Neutrophil (primary cell): Measurements from ENCODE around the gene PTPRN2.
A peak's percentile ranks its signal among the peaks of the same experiment; 100 is the strongest.

Experiments used
- H3K27ac ChIP-seq: fragments of 200-600 bp; sonication (generic); 2 replicates; pipeline ENCODE4 v1.5.1; 2016; ENCODE audit warnings: mild to moderate bottlenecking, moderate library complexity
- H3K27me3 ChIP-seq: fragments of 200-600 bp; sonication (generic); 2 replicates; pipeline ENCODE4 v1.6.0; 2016; ENCODE audit warnings: mild to moderate bottlenecking
- H3K36me3 ChIP-seq: fragments of 200-600 bp; sonication (generic); 2 replicates; pipeline ENCODE4 v1.5.1; 2017
- H3K4me1 ChIP-seq, 2 experiments: fragments of 200-600 bp in 1 of 2; sonication (generic) in 1 of 2; 1 replicate in 1 of 2; 2 replicates in 1 of 2; pipeline versions ENCODE4 v1.5.1 to v1.6.1; 2013 to 2016; ENCODE audit warnings: low read depth in 1 of 2, low read length in 1 of 2, mild to moderate bottlenecking in 1 of 2, moderate library complexity in 1 of 2; ENCODE audit not compliant: control insufficient read depth in 1 of 2, insufficient read depth in 1 of 2
- H3K4me3 ChIP-seq, 2 experiments: fragments of 200-600 bp in 1 of 2; sonication (generic) in 1 of 2; 1 replicate in 1 of 2; 2 replicates in 1 of 2; pipeline ENCODE4 v1.5.1; 2013 to 2016; ENCODE audit warnings: low read depth in 1 of 2, low read length in 1 of 2, mild to moderate bottlenecking in 1 of 2, moderate library complexity in 1 of 2
- H3K9me3 ChIP-seq: fragments of 200-600 bp; sonication (generic); 2 replicates; pipeline ENCODE4 v1.5.1; 2016
- CTCF ChIP-seq: fragments of 200-600 bp; sonication (generic); IDR thresholded peaks from 2 replicates; pipeline ENCODE4 v1.5.1; 2016; ENCODE audit warnings: antibody characterized with exemption

Gene PTPRN2

GRCh38 chr7:157853789-157854065 is 733.9 kb downstream of the PTPRN2 start:
- Histone ChIP-seq H3K4me3 (peak overlapping the region; percentile 63 to 70), H3K4me1 (peaks cover 55 to 57% of the 10 kb centered on the region in 2 experiments), H3K9me3 (no peaks in the 10 kb centered on the region), H3K27ac (peak overlapping the region; percentile 94), H3K27me3 (peaks cover 5% of the 10 kb centered on the region), H3K36me3 (peaks cover 14% of the 10 kb centered on the region)
- TF ChIP-seq CTCF = no peak

GRCh38 chr7:157853076-157853788 is 734.4 kb downstream of the PTPRN2 start:
- Histone ChIP-seq H3K27me3 (peaks cover 9% of the 10 kb centered on the region), H3K4me1 (peaks cover 55 to 57% of the 10 kb centered on the region in 2 experiments), H3K9me3 (no peaks in the 10 kb centered on the region), H3K36me3 (peaks cover 14% of the 10 kb centered on the region), H3K27ac (peak overlapping the region; percentile 94), H3K4me3 (peak overlapping the region in 1 of 2 experiments; percentile 63)
- TF ChIP-seq CTCF = no peak

GRCh38 chr7:157851501-157852067 is 736.0 kb downstream of the PTPRN2 start:
- peak overlapping the region; percentile 20 to 28 for H3K4me3 ChIP-seq
- no peak for TF ChIP-seq CTCF
- peaks cover 55 to 57% of the 10 kb centered on the region in 2 experiments for H3K4me1 ChIP-seq
- peak overlapping the region; percentile 86 for H3K27ac ChIP-seq
- peaks cover 9% of the 10 kb centered on the region for H3K27me3 ChIP-seq
- no peaks in the 10 kb centered on the region for H3K9me3 ChIP-seq
- H3K36me3 ChIP-seq = peaks cover under 1% of the 10 kb centered on the region

GRCh38 chr7:157850481-157851444 is 736.9 kb downstream of the PTPRN2 start:
- TF ChIP-seq CTCF = no peak
- no peaks in the 10 kb centered on the region for H3K36me3 ChIP-seq
- peak overlapping the region; percentile 86 for H3K27ac ChIP-seq
- H3K4me3 ChIP-seq = no peak overlapping the region
- no peaks in the 10 kb centered on the region for H3K9me3 ChIP-seq
- peaks cover 49 to 50% of the 10 kb centered on the region in 2 experiments for H3K4me1 ChIP-seq
- H3K27me3 ChIP-seq = peaks cover 9% of the 10 kb centered on the region

GRCh38 chr7:157849726-157850125 is 737.9 kb downstream of the PTPRN2 start:
- H3K4me1 ChIP-seq = peaks cover 38 to 40% of the 10 kb centered on the region in 2 experiments
- H3K9me3 ChIP-seq = no peaks in the 10 kb centered on the region
- TF ChIP-seq CTCF = no peak

More at GRCh38 chr7:157849726-157850125, 737.9 kb downstream of the PTPRN2 start:
- no peak overlapping the region for H3K27ac ChIP-seq
- no peak overlapping the region for H3K4me3 ChIP-seq
- no peaks in the 10 kb centered on the region for H3K36me3 ChIP-seq
- H3K27me3 ChIP-seq = peaks cover 9% of the 10 kb centered on the region
